Left renal pelvis (tissue), 4 donors: Measurements from ENCODE around the gene CIC. TPM values are rescaled to one million over a fixed set of nuclear protein-coding genes. Genes with fewer than 3 reads are reported as not detected.

Experiments
- DNase-seq, 4 donors: peaks; one replicate each; pipeline ENCODE4 v3.0.0-alpha.2; 2013; ENCODE audit warnings: low read depth in 4 of 4, low spot score in 3 of 4
- polyA plus RNA-seq, 4 donors: library from polyadenylated mRNA; unstranded; fragments of 120-200 nt; gene quantifications; one replicate each; pipeline ENCODE4 v1.2.1, GENCODE V29; 2013; ENCODE audit not compliant: insufficient read length in 4 of 4

CIC gene
- polyA plus RNA-seq, 4 donors, result 42.7 to 74.0 (median 54.3) TPM

- DNase-seq, result no peak
These were observed 5.1 kb downstream of the CIC start for GRCh38 chr19:42274065-42274682.

GRCh38 chr19:42275103-42275502, 6.1 kb downstream of the CIC start:
- no peak for DNase-seq

GRCh38 chr19:42275517-42275916, 6.5 kb downstream of the CIC start:
- DNase-seq, result no peak

GRCh38 chr19:42276284-42276683, 7.2 kb downstream of the CIC start:
- no peak for DNase-seq

- no peak for DNase-seq
These were observed 7.8 kb downstream of the CIC start for GRCh38 chr19:42276821-42277220.

GRCh38 chr19:42277821-42278451, 8.9 kb downstream of the CIC start:
- DNase-seq, result no peak

- no peak for DNase-seq
These were observed 9.6 kb downstream of the CIC start for GRCh38 chr19:42278452-42279154.

GRCh38 chr19:42279155-42279901, 10.3 kb downstream of the CIC start:
- DNase-seq, result no peak

GRCh38 chr19:42279902-42280814, 11.1 kb downstream of the CIC start:
- no peak for DNase-seq

GRCh38 chr19:42280815-42281145, 11.7 kb downstream of the CIC start:
- no peak for DNase-seq

GRCh38 chr19:42281146-42281826, 12.2 kb downstream of the CIC start:
- DNase-seq, result no peak

GRCh38 chr19:42281827-42282762, 13.0 kb downstream of the CIC start:
- DNase-seq, result no peak

GRCh38 chr19:42282819-42283187, 13.8 kb downstream of the CIC start:
- no peak for DNase-seq

- peak in 3 of 4 donors; percentile 87 to 90 (median 87) for DNase-seq
These were observed 14.4 kb downstream of the CIC start for GRCh38 chr19:42283188-42284065.

GRCh38 chr19:42284066-42284501, 15.0 kb downstream of the CIC start:
- no peak for DNase-seq

- no peak for DNase-seq
These were observed 15.7 kb downstream of the CIC start for GRCh38 chr19:42284591-42285341.

- DNase-seq, result no peak
These were observed 16.5 kb downstream of the CIC start for GRCh38 chr19:42285541-42285941.
